ENCODE data around the gene PRRC2A.

DNA sequence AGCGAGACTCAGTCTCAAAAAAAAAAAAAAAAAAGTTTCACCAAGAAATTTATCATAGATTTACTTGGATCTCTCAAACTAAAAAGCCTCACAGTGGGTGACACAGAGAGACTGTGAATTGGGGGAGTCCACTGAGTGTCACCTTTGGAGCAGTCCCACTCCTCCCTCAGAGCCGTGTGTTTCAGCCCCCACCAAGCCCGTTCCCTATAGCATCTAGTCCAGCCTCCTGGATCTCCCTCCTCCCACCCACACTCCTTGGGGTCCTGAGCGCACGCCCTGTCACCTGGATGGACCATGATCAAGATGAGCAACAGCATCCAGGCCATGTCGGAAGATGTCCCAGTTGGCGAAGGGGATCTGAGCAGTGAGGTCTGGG is 28.1 kb upstream of the PRRC2A start:
- no peak for TF ChIP-seq CTCF (IDR thresholded peaks at IDR 0.05)
- TF ChIP-seq POLR2A (IDR thresholded peaks at IDR 0.05), result no peak

Measured in suprapubic skin (tissue), 3 donors.